Naive thymus-derived CD4-positive, alpha-beta T cell (primary cell): ENCODE data around the gene BPIFA1. TPM values are rescaled to one million over a fixed set of nuclear protein-coding genes. Genes with fewer than 3 reads are reported as not detected.

ENCODE experiments used
- ATAC-seq: fragments of 150-1000 bp; cut with Tn5 transposase; 2 replicates; pipeline ENCODE4 v1.10.0; 2021; ENCODE audit warnings: mild to moderate bottlenecking, moderate library complexity
- CTCF ChIA-PET: fragments of 350-600 bp; sonication (Branson Sonifier 250); formaldehyde crosslinking; loops from one replicate; lab custom pipeline; 2021; ENCODE audit warnings: antibody characterized with exemption; lab: Charles Lee
- POLR2A ChIA-PET: fragments of 350-600 bp; sonication (Branson Sonifier 250); formaldehyde crosslinking; loops from one replicate; lab custom pipeline; 2021; ENCODE audit warnings: antibody characterized with exemption, inconsistent platforms; lab: Charles Lee
- DNase-seq, 9 donors: peaks; one replicate each; pipeline versions ENCODE4 v3.0.0 to v3.0.0-alpha.2; 2020 to 2022; ENCODE audit warnings: mixed read lengths in 1 of 9
- H3K27ac ChIP-seq: one replicate; pipeline ENCODE4 v1.7.0; 2013; ENCODE audit warnings: mild to moderate bottlenecking, low read depth, low read length, moderate library complexity
- H3K27me3 ChIP-seq, 2 donors: one replicate each; pipeline ENCODE4 v1.7.0; 2013; ENCODE audit warnings: low read length in 2 of 2, mild to moderate bottlenecking in 2 of 2, moderate library complexity in 2 of 2; ENCODE audit not compliant: control insufficient read depth in 2 of 2, insufficient read depth in 2 of 2
- H3K36me3 ChIP-seq, 3 experiments: 1 replicate in 2 of 3; 2 replicates in 1 of 3; pipeline ENCODE4 v1.7.0; 2013; ENCODE audit warnings: low read length in 3 of 3, mild to moderate bottlenecking in 3 of 3, moderate library complexity in 1 of 3; ENCODE audit not compliant: insufficient read depth in 3 of 3, control insufficient read depth in 2 of 3
- H3K4me1 ChIP-seq, 2 donors: one replicate each; pipeline ENCODE4 v1.7.0; 2013; ENCODE audit warnings: low read length in 2 of 2, mild to moderate bottlenecking in 2 of 2, moderate library complexity in 1 of 2; ENCODE audit not compliant: control insufficient read depth in 2 of 2, insufficient read depth in 2 of 2
- H3K4me3 ChIP-seq: 2 replicates; pipeline ENCODE4 v1.7.0; 2013; ENCODE audit warnings: mild to moderate bottlenecking, low read length
- H3K9me3 ChIP-seq, 3 experiments: 1 replicate in 2 of 3; 2 replicates in 1 of 3; pipeline ENCODE4 v1.7.0; 2013; ENCODE audit warnings: low read length in 3 of 3; ENCODE audit not compliant: control insufficient read depth in 2 of 3
- H3K27ac Mint-ChIP-seq, 9 donors: one replicate each; pipeline ENCODE4 v1.8.0; 2020 to 2022; ENCODE audit warnings: mixed read lengths in 9 of 9, mild to moderate bottlenecking in 8 of 9, moderate library complexity in 5 of 9, inconsistent platforms in 2 of 9
- H3K27me3 Mint-ChIP-seq, 5 donors: one replicate each; pipeline ENCODE4 v1.8.0; 2021 to 2022; ENCODE audit warnings: mixed read lengths in 5 of 5, mild to moderate bottlenecking in 1 of 5
- H3K36me3 Mint-ChIP-seq, 5 donors: one replicate each; pipeline ENCODE4 v1.8.0; 2020 to 2022; ENCODE audit warnings: mixed read lengths in 5 of 5, mild to moderate bottlenecking in 3 of 5, inconsistent platforms in 1 of 5
- H3K4me1 Mint-ChIP-seq, 7 donors: one replicate each; pipeline ENCODE4 v1.8.0; 2020 to 2022; ENCODE audit warnings: mixed read lengths in 7 of 7, mild to moderate bottlenecking in 3 of 7, inconsistent platforms in 1 of 7
- H3K4me3 Mint-ChIP-seq, 10 donors: one replicate each; pipeline ENCODE4 v1.8.0; 2020 to 2022; ENCODE audit warnings: mild to moderate bottlenecking in 10 of 10, mixed read lengths in 10 of 10, moderate library complexity in 6 of 10, inconsistent platforms in 2 of 10
- H3K9me3 Mint-ChIP-seq, 11 donors: one replicate each; pipeline ENCODE4 v1.8.0; 2020 to 2022; ENCODE audit warnings: mixed read lengths in 11 of 11, mild to moderate bottlenecking in 4 of 11, inconsistent platforms in 1 of 11, moderate library complexity in 1 of 11
- intact Hi-C, 2 donors: fragments of 100-400 bp; cut with micrococcal nuclease; formaldehyde crosslinking; loops; one replicate each; pipeline ENCODE4 v1.15.1; 2023
- polyA plus RNA-seq, 2 donors: library from polyadenylated mRNA; unstranded; fragments of 300-500 nt; fragmentation: Illumina TruSeq; gene quantifications; one replicate each; pipeline ENCODE4 v1.2.3, GENCODE V29; 2021
- total RNA-seq, 6 experiments: library from RNA in 5 of 6; stranded (reverse) in 5 of 6; gene quantifications; 1 replicate in 5 of 6; 2 replicates in 1 of 6; pipeline ENCODE4 v1.2.3 and lab custom pipeline; 2021 to 2026

Gene BPIFA1
- total and polyA plus RNA-seq, 7 experiments from 2014 or later = not detected

GRCh38 chr20:33273117-33273851 lies 37.5 kb downstream of the BPIFA1 start:
- no peaks in the 10 kb centered on the region for H3K27me3 ChIP-seq
- intact Hi-C loops = no loop called here
- no peak for ATAC-seq
- H3K27me3 Mint-ChIP-seq = peaks cover 0 to 24% (median 14%) of the 10 kb centered on the region in 5 donors
- no peak overlapping the region for H3K27ac ChIP-seq
- no peak for DNase-seq
- H3K4me3 Mint-ChIP-seq = no peak overlapping the region
- no peak overlapping the region for H3K27ac Mint-ChIP-seq
- peaks cover 0 to 4% (median 0%) of the 10 kb centered on the region in 7 donors for H3K4me1 Mint-ChIP-seq
- no peaks in the 10 kb centered on the region for H3K9me3 Mint-ChIP-seq
- ChIA-PET CTCF (no interaction called here), POLR2A (no interaction called here)
- no peaks in the 10 kb centered on the region for H3K36me3 ChIP-seq
- no peaks in the 10 kb centered on the region for H3K4me1 ChIP-seq
- H3K4me3 ChIP-seq = no peak overlapping the region
- no peaks in the 10 kb centered on the region for H3K36me3 Mint-ChIP-seq
- no peaks in the 10 kb centered on the region for H3K9me3 ChIP-seq

- Histone ChIP-seq H3K27me3 (no peaks in the 10 kb centered on the region), H3K9me3 (no peaks in the 10 kb centered on the region), H3K4me1 (no peaks in the 10 kb centered on the region), H3K27ac (no peak overlapping the region), H3K4me3 (no peak overlapping the region), H3K36me3 (no peaks in the 10 kb centered on the region)
- peaks cover 0 to 2% (median 0%) of the 10 kb centered on the region in 7 donors for H3K4me1 Mint-ChIP-seq
- peaks cover 0 to 2% (median 0%) of the 10 kb centered on the region in 11 donors for H3K9me3 Mint-ChIP-seq
- POLR2A ChIA-PET = no interaction called here
- no peak overlapping the region for H3K27ac Mint-ChIP-seq
- no peak for ATAC-seq
- no peak overlapping the region for H3K4me3 Mint-ChIP-seq
- CTCF ChIA-PET = no interaction called here
- intact Hi-C loops = no loop called here
- H3K36me3 Mint-ChIP-seq = no peaks in the 10 kb centered on the region
- DNase-seq = no peak
- peaks cover 0 to 24% (median 4%) of the 10 kb centered on the region in 5 donors for H3K27me3 Mint-ChIP-seq
Measured at GRCh38 chr20:33275215-33275614, 39.4 kb downstream of the BPIFA1 start.

- peaks cover 0 to 2% (median 0%) of the 10 kb centered on the region in 11 donors for H3K9me3 Mint-ChIP-seq
- Histone ChIP-seq H3K27ac (no peak overlapping the region), H3K4me3 (no peak overlapping the region), H3K4me1 (no peaks in the 10 kb centered on the region), H3K36me3 (no peaks in the 10 kb centered on the region), H3K27me3 (no peaks in the 10 kb centered on the region), H3K9me3 (no peaks in the 10 kb centered on the region)
- intact Hi-C loops = no loop called here
- ATAC-seq (no peak), DNase-seq (no peak)
- H3K36me3 Mint-ChIP-seq = no peaks in the 10 kb centered on the region
- no peaks in the 10 kb centered on the region for H3K4me1 Mint-ChIP-seq
- ChIA-PET CTCF (no interaction called here), POLR2A (no interaction called here)
- no peak overlapping the region for H3K27ac Mint-ChIP-seq
- no peak overlapping the region for H3K4me3 Mint-ChIP-seq
- peaks cover 0 to 22% (median 0%) of the 10 kb centered on the region in 5 donors for H3K27me3 Mint-ChIP-seq
Measured at GRCh38 chr20:33275871-33276270, 40.1 kb downstream of the BPIFA1 start.

GRCh38 chr20:33276303-33277113 lies 40.7 kb downstream of the BPIFA1 start:
- Mint-ChIP-seq H3K9me3 (peaks cover 0 to 2% (median 0%) of the 10 kb centered on the region in 11 donors), H3K4me3 (no peak overlapping the region), H3K4me1 (no peaks in the 10 kb centered on the region), H3K27ac (no peak overlapping the region), H3K27me3 (peaks cover 0 to 17% (median 0%) of the 10 kb centered on the region in 5 donors), H3K36me3 (no peaks in the 10 kb centered on the region)
- Histone ChIP-seq H3K4me1 (no peaks in the 10 kb centered on the region), H3K9me3 (no peaks in the 10 kb centered on the region), H3K27me3 (no peaks in the 10 kb centered on the region), H3K27ac (no peak overlapping the region), H3K36me3 (no peaks in the 10 kb centered on the region), H3K4me3 (no peak overlapping the region)
- POLR2A ChIA-PET = no interaction called here
- intact Hi-C loops = no loop called here
- DNase-seq = no peak
- no peak for ATAC-seq
- CTCF ChIA-PET = no interaction called here

- peaks cover 0 to 17% (median 0%) of the 10 kb centered on the region in 5 donors for H3K27me3 Mint-ChIP-seq
- no peak overlapping the region for H3K4me3 ChIP-seq
- H3K36me3 Mint-ChIP-seq = no peaks in the 10 kb centered on the region
- H3K36me3 ChIP-seq = no peaks in the 10 kb centered on the region
- no peak overlapping the region for H3K27ac Mint-ChIP-seq
- H3K27me3 ChIP-seq = no peaks in the 10 kb centered on the region
- no peak overlapping the region for H3K4me3 Mint-ChIP-seq
- H3K4me1 Mint-ChIP-seq = no peaks in the 10 kb centered on the region
- H3K27ac ChIP-seq = no peak overlapping the region
- H3K4me1 ChIP-seq = no peaks in the 10 kb centered on the region
- peaks cover 0 to 2% (median 0%) of the 10 kb centered on the region in 11 donors for H3K9me3 Mint-ChIP-seq
- intact Hi-C loops = no loop called here
- no peaks in the 10 kb centered on the region for H3K9me3 ChIP-seq
- CTCF ChIA-PET = no interaction called here
- ATAC-seq (no peak), DNase-seq (no peak)
- POLR2A ChIA-PET = no interaction called here
Measured at GRCh38 chr20:33277471-33278441, 42.0 kb downstream of the BPIFA1 start.

GRCh38 chr20:33278700-33279099 lies 42.9 kb downstream of the BPIFA1 start:
- Histone ChIP-seq H3K36me3 (no peaks in the 10 kb centered on the region), H3K27me3 (no peaks in the 10 kb centered on the region), H3K27ac (no peak overlapping the region), H3K9me3 (no peaks in the 10 kb centered on the region), H3K4me3 (no peak overlapping the region), H3K4me1 (no peaks in the 10 kb centered on the region)
- H3K36me3 Mint-ChIP-seq = no peaks in the 10 kb centered on the region
- ChIA-PET POLR2A (no interaction called here), CTCF (no interaction called here)
- H3K4me1 Mint-ChIP-seq = no peaks in the 10 kb centered on the region
- no peak for DNase-seq
- no peak overlapping the region for H3K27ac Mint-ChIP-seq
- ATAC-seq = no peak
- no peak overlapping the region for H3K4me3 Mint-ChIP-seq
- H3K9me3 Mint-ChIP-seq = peaks cover 0 to 2% (median 0%) of the 10 kb centered on the region in 11 donors
- intact Hi-C loops = no loop called here
- H3K27me3 Mint-ChIP-seq = peaks cover 0 to 25% (median 5%) of the 10 kb centered on the region in 5 donors
